ENCODE measurements around the gene TENT4A.

TENT4A gene

DNA sequence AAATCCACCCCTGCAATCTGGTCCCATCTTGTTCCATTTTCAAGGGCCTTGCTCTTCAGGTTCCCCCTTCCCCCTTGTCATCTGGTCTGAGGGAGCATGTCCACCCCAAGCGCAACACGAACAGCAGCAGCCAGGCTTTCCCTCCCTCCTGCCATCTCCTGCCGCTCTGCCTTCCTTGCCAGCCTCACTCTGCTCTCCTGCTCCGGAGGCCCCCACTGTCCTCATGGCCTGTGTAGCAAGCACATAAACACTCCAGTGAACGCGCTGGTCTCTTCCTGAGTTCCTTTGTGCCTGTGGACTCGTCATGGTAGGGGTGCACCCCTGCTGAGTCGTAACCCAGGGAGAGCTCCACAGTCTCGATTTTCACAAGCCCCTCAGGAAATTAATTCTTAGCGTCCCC lies 29.9 kb downstream of the TENT4A start:
- no peaks in the 10 kb centered on the region for H3K9me3 ChIP-seq
- H3K4me1 ChIP-seq = peaks cover 0 to 10% (median 0%) of the 10 kb centered on the region in 4 donors
- TF ChIP-seq CTCF (IDR thresholded peaks at IDR 0.05) = no peak
- no peak overlapping the region for H3K4me3 ChIP-seq
- peak in 1 of 2 donors; percentile 56 for DNase-seq
- no peaks in the 10 kb centered on the region for H3K27me3 ChIP-seq
- H3K36me3 ChIP-seq = peaks cover 36 to 75% (median 56%) of the 10 kb centered on the region in 3 donors
- H3K27ac ChIP-seq = no peak overlapping the region
- intact Hi-C loops (cut with DNase I; ENCODE audit: low total_unique reads) = no loop called here

GRCh38 chr5:6744841-6745705 lies 31.8 kb downstream of the TENT4A start:
- no peak for TF ChIP-seq CTCF (IDR thresholded peaks at IDR 0.05)
- H3K27ac ChIP-seq = no peak overlapping the region
- H3K36me3 ChIP-seq = peaks cover 27 to 71% (median 37%) of the 10 kb centered on the region in 3 donors
- no peak overlapping the region for H3K4me3 ChIP-seq
- H3K9me3 ChIP-seq = no peaks in the 10 kb centered on the region
- peak in 1 of 2 donors; percentile 54 for DNase-seq
- peaks cover 0 to 10% (median 0%) of the 10 kb centered on the region in 4 donors for H3K4me1 ChIP-seq
- intact Hi-C loops (cut with DNase I; ENCODE audit: low total_unique reads) = loop anchor here (5.0 kb wide), 1 partner anchor 113 kb away; the partner anchor contains the start of genes NSUN2 and SRD5A1
- no peaks in the 10 kb centered on the region for H3K27me3 ChIP-seq

- peak; percentile 71 to 78 for TF ChIP-seq CTCF (IDR thresholded peaks at IDR 0.05)
- peaks cover 27 to 71% (median 37%) of the 10 kb centered on the region in 3 donors for H3K36me3 ChIP-seq
- no peaks in the 10 kb centered on the region for H3K27me3 ChIP-seq
- H3K9me3 ChIP-seq = no peaks in the 10 kb centered on the region
- no peak for DNase-seq
- no peak overlapping the region for H3K27ac ChIP-seq
- H3K4me1 ChIP-seq = peaks cover 0 to 8% (median 0%) of the 10 kb centered on the region in 4 donors
- no peak overlapping the region for H3K4me3 ChIP-seq
- intact Hi-C loops (cut with DNase I; ENCODE audit: low total_unique reads) = loop anchor here (5.0 kb wide), 1 partner anchor 113 kb away; the partner anchor contains the start of genes NSUN2 and SRD5A1
Observed at GRCh38 chr5:6745706-6746222, 32.5 kb downstream of the TENT4A start.

- no peak overlapping the region for H3K27ac ChIP-seq
- H3K36me3 ChIP-seq = peaks cover 28 to 71% (median 37%) of the 10 kb centered on the region in 3 donors
- no peaks in the 10 kb centered on the region for H3K9me3 ChIP-seq
- no peak overlapping the region for H3K4me3 ChIP-seq
- H3K27me3 ChIP-seq = no peaks in the 10 kb centered on the region
- no peak for TF ChIP-seq CTCF (IDR thresholded peaks at IDR 0.05)
- intact Hi-C loops (cut with DNase I; ENCODE audit: low total_unique reads) = loop anchor here (5.0 kb wide), 1 partner anchor 114 kb away; the partner anchor contains the start of genes NSUN2 and SRD5A1
- DNase-seq = no peak
- H3K4me1 ChIP-seq = peaks cover 0 to 4% (median 0%) of the 10 kb centered on the region in 4 donors
Observed at GRCh38 chr5:6746244-6746643, 33.0 kb downstream of the TENT4A start.

- peaks cover 0 to 4% (median 0%) of the 10 kb centered on the region in 4 donors for H3K4me1 ChIP-seq
- TF ChIP-seq CTCF (IDR thresholded peaks at IDR 0.05) = no peak
- no peak overlapping the region for H3K4me3 ChIP-seq
- no peak overlapping the region for H3K27ac ChIP-seq
- H3K36me3 ChIP-seq = peaks cover 35 to 71% (median 37%) of the 10 kb centered on the region in 3 donors
- no peak for DNase-seq
- intact Hi-C loops (cut with DNase I; ENCODE audit: low total_unique reads) = loop anchor here (5.0 kb wide), 1 partner anchor 115 kb away; the partner anchor contains the start of genes NSUN2 and SRD5A1
- no peaks in the 10 kb centered on the region for H3K9me3 ChIP-seq
- H3K27me3 ChIP-seq = no peaks in the 10 kb centered on the region
Observed at GRCh38 chr5:6747103-6747502, 33.9 kb downstream of the TENT4A start.
